NB4 (cell line): Measurements from ENCODE around the gene ZNF320.
"Not testable (repeated sequence)": the region's sequence is repeated elsewhere in the genome, so short reads cannot be mapped to it uniquely, and the experiment has no call there.

ENCODE experiments used
- DNase-seq: peaks from one replicate; pipeline ENCODE4 v3.0.0; 2010; ENCODE audit warnings: low read depth
- H3K4me3 ChIP-seq: one replicate; pipeline ENCODE4 v1.5.1; 2011; ENCODE audit warnings: mild to moderate bottlenecking, low read depth, low read length, moderate library complexity
- MYC ChIP-seq: IDR thresholded peaks from 2 replicates; pipeline ENCODE4 v1.6.1; 2011; ENCODE audit warnings: low read depth, low read length
- POLR2A ChIP-seq: IDR thresholded peaks from 2 replicates; pipeline ENCODE4 v1.6.1; 2011; ENCODE audit warnings: mild to moderate bottlenecking; ENCODE audit not compliant: insufficient read length; ENCODE audit errors: extremely low read depth
- TF ChIP-seq, protein P1 (sequence below): IDR thresholded peaks from one replicate; pipeline ENCODE4 v1.5.1; 2012; ENCODE audit warnings: low read depth, low read length
- TF ChIP-seq, protein P2 (sequence below): IDR thresholded peaks from 2 replicates; pipeline ENCODE4 v1.6.1; 2011; ENCODE audit warnings: low read depth, low read length

ZNF320 gene

DNA sequence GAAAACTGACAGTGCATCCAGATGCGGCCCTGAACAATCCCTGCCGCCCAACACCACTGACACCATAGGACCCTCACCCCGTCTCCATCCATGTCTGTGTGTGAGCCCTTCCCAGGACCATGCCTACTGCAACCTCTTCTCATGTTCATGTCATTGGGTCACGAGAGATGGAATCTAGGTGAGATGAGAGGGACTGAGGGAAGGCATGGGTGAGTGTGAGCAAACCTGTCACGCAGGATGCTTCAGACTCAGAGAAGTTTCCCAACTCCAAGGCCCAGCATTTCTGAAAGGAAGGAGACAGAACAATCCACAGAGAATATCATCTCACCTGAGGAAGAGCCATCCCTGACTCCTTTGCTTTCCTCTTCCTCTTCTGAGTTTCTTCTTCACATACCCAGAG is 20.1 kb upstream of the ZNF320 start:
- TF ChIP-seq, protein P1, sequence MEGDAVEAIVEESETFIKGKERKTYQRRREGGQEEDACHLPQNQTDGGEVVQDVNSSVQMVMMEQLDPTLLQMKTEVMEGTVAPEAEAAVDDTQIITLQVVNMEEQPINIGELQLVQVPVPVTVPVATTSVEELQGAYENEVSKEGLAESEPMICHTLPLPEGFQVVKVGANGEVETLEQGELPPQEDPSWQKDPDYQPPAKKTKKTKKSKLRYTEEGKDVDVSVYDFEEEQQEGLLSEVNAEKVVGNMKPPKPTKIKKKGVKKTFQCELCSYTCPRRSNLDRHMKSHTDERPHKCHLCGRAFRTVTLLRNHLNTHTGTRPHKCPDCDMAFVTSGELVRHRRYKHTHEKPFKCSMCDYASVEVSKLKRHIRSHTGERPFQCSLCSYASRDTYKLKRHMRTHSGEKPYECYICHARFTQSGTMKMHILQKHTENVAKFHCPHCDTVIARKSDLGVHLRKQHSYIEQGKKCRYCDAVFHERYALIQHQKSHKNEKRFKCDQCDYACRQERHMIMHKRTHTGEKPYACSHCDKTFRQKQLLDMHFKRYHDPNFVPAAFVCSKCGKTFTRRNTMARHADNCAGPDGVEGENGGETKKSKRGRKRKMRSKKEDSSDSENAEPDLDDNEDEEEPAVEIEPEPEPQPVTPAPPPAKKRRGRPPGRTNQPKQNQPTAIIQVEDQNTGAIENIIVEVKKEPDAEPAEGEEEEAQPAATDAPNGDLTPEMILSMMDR, result no peak
- TF ChIP-seq, protein P2, sequence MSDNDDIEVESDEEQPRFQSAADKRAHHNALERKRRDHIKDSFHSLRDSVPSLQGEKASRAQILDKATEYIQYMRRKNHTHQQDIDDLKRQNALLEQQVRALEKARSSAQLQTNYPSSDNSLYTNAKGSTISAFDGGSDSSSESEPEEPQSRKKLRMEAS, result no peak
- TF ChIP-seq MYC, result no peak
- no peak for TF ChIP-seq POLR2A
- no peak for DNase-seq
- no peak overlapping the region for H3K4me3 ChIP-seq

DNA sequence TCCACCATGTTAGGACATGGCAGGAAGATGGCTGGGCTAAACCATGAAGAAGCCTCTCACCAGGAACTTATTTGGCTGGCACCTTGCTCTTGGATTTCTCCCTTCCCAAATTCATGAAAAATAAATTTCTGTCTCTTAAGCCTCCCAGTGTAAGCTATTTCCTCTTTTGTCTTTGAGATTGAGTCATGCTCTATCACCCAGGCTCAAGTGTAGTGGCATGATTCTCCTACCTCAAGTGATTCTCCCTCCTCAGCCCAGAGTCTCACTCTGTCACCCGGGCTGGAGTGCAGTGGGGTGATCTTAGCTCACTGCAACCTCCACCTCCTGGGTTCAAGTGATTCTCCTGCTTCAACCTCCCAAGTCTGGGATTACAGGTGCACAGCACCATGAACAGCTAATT is 13.2 kb upstream of the ZNF320 start:
- no peak overlapping the region for H3K4me3 ChIP-seq
- peak; percentile 17 for DNase-seq
- TF ChIP-seq, protein P2, result no peak
- no peak for TF ChIP-seq POLR2A
- TF ChIP-seq, protein P1, result no peak
- TF ChIP-seq MYC, result no peak

DNA sequence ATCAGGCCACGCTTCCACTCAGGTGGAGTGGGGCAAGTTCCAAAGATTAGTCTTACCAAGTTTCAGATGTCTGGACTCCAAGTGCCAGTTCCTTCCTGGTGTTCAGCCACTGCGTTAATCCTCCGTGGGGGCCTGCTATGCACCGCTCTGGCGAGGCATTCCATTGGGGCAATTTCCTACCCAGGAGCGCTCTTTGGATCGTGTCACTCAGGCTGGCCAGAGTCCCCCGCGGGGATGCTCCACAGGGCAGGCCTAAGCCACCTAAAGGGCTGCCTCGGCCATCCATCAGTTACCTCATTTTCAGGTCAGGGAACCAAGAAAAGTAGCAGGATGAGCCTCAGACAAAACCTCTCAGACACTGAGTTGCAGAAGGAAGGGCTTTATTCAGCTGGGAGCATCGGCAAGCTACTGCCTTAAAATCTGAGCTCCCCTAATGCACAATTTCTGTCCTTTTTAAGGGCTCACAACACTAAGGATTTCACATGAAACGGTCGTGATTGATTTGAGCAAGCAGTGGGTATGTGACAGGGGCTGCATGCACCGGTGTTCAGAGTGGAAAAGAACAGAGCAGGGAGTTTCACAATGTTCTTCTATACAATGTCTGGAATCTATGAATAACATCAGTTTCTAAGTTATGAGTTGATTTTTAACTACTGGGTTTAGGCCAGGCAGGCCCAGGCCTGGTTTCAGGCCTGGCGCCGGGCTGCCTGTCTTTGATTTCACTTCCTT is 6.8 kb upstream of the ZNF320 start:
- not testable (repeated sequence) for H3K4me3 ChIP-seq, DNase-seq

DNA sequence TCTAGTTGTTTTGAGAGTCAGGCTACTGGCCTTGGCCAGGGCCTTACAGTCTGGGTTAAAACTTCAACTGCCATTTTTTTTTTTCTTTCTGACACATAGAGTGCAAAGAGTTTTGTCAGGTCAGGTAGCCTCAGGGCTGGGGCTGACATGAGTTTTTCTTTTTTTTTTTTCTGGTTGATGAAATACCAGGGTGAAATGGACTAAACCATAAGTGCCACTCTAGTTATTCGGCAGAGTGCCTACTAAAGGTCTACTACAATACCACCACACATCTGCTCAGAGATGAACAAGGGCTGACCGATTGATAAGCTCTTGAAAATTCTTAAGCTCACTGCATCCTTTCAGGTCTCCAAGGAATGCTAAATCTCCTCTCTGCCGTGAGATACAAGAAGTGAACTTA is 4.4 kb upstream of the ZNF320 start:
- H3K4me3 ChIP-seq, result no peak overlapping the region
- no peak for TF ChIP-seq MYC
- no peak for DNase-seq

DNA sequence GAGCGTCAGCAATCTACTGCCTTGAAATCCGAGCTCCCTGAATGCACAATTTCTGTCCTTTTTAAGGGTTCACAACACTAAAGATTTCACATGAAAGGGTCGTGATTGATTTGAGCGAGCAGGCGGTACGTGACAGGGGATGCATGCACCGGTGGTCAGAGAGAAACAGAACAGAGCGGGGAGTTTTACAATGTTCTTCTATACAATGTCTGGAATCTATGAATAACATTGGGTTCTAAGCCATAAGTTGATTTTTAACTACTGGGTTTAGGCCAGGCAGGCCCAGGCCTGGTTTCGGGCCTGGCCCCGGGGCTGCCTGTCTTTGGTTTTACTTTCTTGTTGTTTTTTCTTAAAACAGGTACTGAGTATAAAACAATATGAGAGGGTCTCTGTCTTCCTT is 1.2 kb upstream of the ZNF320 start:
- DNase-seq, H3K4me3 ChIP-seq: not testable (repeated sequence)

DNA sequence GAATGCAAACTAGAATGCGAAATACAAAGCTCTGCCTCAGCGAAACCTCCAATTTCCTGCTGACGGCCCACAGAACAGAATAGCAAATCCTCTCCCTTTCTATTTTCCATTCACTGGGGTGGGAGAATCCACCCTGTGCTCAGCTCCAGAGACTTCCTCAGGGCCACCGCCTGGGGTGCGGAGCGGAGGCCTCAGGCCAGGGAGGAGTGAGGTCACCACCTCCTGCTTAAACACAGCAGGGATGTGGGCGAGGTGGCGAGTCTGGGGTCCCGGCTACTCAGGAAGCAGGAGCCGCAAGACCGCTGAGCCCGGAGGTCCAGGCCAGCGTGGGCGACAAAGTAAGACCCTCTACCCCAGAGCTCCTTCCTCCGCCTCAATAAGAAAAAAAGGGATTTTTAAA is 666 bp upstream of the ZNF320 start:
- H3K4me3 ChIP-seq, result peak overlapping the region; percentile 16
- TF ChIP-seq POLR2A (no peak), MYC (no peak)
- TF ChIP-seq, protein P2, result no peak
- TF ChIP-seq, protein P1, result no peak
- DNase-seq, result no peak

DNA sequence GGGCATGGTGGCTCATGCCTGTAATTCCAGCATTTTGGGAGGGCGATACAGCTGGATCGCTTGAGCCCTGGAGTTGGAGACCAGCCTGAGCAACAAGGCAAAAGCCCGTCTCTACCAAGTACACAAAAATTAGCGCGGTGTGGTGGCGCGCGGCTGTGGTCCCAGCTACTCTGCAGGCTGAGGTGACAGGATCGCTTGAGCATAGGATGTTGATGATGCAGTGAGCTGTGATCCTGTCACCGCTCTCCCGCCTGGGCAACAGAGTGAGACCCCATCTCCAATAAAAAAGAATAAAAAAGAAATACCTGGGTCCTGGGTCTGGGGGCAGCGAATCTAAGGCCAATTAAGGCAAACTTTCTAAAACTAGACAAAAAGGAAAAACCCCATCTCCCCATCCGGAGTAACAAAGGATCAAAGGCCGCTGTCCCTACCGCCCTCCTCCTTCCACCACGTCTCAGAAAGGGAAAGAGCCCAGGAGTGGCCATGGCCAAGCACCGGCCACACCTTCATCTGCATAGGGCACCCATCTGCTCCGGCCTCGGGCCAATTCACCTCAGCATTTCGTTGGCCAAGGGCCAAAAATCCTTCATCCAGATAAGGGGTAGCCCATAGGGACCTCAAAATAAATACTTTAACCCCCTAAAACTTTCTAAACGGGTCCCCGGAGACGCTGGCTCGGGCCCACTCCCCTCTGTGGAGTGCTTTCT is 851 bp downstream of the ZNF320 start:
- TF ChIP-seq, protein P1, result no peak
- TF ChIP-seq, protein P2, result no peak
- TF ChIP-seq POLR2A (no peak), MYC (no peak)
- H3K4me3 ChIP-seq, result peak overlapping the region; percentile 92
- DNase-seq, result no peak
